IMR-90 (cell line): ENCODE results near the gene ZNF862.

Source experiments
- CEBPB ChIP-seq: IDR thresholded peaks from 2 replicates; pipeline ENCODE4 v1.6.1; 2012; ENCODE audit warnings: low read depth, low read length, improper control_type of control experiment
- CHD1 ChIP-seq: IDR thresholded peaks from 2 replicates; pipeline ENCODE4 v1.6.1; 2012; ENCODE audit warnings: low read depth, low read length, improper control_type of control experiment
- FOS ChIP-seq: fragments of 150-350 bp; IDR thresholded peaks from 2 replicates; pipeline ENCODE4 v1.6.1; 2016; ENCODE audit warnings: low read depth, low read length
- MXI1 ChIP-seq: IDR thresholded peaks from 2 replicates; pipeline ENCODE4 v1.6.1; 2012; ENCODE audit warnings: low read depth, mild to moderate bottlenecking, low read length, moderate library complexity, borderline replicate concordance
- NFE2L2 ChIP-seq: fragments of 150-350 bp; IDR thresholded peaks from 2 replicates; pipeline ENCODE4 v1.6.1; 2016; ENCODE audit warnings: low read depth, mild to moderate bottlenecking, low read length
- POLR2A ChIP-seq: IDR thresholded peaks from 2 replicates; pipeline ENCODE4 v1.6.1; 2012; ENCODE audit warnings: mild to moderate bottlenecking, low read depth, low read length
- RAD21 ChIP-seq: IDR thresholded peaks from 2 replicates; pipeline ENCODE4 v1.6.1; 2012; ENCODE audit warnings: low read length, improper control_type of control experiment
- RCOR1 ChIP-seq: IDR thresholded peaks from 2 replicates; pipeline ENCODE4 v1.6.1; 2012; ENCODE audit warnings: mild to moderate bottlenecking, low read length, improper control_type of control experiment; ENCODE audit not compliant: insufficient replicate concordance
- SMC3 ChIP-seq: fragments of 150-350 bp; IDR thresholded peaks from 2 replicates; pipeline ENCODE4 v1.6.1; 2016; ENCODE audit warnings: low read depth, mild to moderate bottlenecking, antibody characterized with exemption, low read length, moderate library complexity
- TF ChIP-seq, protein P1 (sequence below): conservative IDR thresholded peaks from 2 replicates; pipeline ENCODE4 v1.5.1; 2012; ENCODE audit warnings: mild to moderate bottlenecking, low read depth, low read length, improper control_type of control experiment
- TF ChIP-seq, protein P2 (sequence below): fragments of 150-350 bp; IDR thresholded peaks from 2 replicates; pipeline ENCODE4 v1.6.1; 2017; ENCODE audit warnings: mild to moderate bottlenecking, antibody characterized with exemption, low read length, low read depth

DNA sequence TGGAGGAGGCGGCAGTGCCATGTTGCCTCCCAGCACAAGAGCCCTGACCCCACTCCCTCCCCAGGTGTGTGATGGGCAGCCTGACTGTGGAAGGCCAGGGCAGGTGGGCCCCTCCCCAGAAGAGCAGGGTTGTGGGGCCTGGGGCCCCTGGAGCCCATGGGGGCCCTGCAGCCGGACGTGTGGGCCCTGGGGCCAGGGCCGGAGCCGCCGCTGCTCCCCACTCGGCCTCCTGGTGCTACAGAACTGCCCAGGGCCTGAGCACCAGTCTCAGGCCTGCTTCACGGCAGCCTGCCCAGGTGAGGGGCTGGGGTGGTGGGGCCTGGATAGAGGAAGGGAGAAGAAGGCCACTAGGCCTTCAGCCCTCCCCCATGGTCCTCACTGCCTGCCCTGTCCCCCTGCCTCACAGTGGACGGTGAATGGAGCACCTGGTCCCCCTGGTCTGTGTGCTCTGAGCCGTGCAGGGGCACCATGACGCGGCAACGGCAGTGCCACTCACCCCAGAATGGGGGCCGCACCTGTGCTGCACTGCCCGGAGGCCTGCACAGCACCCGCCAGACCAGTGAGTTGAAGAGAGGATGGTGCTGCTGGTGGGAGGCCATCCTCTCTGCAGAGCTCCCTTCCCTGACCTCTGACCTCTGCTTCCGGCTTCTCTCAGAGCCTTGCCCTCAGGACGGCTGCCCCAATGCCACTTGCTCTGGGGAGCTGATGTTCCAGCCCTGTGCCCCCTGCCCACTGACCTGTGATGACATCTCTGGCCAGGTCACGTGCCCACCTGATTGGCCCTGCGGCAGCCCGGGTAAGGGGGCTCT lies 46.6 kb upstream of the ZNF862 start:
- no peak for TF ChIP-seq CEBPB
- TF ChIP-seq, protein P1, sequence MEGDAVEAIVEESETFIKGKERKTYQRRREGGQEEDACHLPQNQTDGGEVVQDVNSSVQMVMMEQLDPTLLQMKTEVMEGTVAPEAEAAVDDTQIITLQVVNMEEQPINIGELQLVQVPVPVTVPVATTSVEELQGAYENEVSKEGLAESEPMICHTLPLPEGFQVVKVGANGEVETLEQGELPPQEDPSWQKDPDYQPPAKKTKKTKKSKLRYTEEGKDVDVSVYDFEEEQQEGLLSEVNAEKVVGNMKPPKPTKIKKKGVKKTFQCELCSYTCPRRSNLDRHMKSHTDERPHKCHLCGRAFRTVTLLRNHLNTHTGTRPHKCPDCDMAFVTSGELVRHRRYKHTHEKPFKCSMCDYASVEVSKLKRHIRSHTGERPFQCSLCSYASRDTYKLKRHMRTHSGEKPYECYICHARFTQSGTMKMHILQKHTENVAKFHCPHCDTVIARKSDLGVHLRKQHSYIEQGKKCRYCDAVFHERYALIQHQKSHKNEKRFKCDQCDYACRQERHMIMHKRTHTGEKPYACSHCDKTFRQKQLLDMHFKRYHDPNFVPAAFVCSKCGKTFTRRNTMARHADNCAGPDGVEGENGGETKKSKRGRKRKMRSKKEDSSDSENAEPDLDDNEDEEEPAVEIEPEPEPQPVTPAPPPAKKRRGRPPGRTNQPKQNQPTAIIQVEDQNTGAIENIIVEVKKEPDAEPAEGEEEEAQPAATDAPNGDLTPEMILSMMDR = no peak
- TF ChIP-seq, protein P2, sequence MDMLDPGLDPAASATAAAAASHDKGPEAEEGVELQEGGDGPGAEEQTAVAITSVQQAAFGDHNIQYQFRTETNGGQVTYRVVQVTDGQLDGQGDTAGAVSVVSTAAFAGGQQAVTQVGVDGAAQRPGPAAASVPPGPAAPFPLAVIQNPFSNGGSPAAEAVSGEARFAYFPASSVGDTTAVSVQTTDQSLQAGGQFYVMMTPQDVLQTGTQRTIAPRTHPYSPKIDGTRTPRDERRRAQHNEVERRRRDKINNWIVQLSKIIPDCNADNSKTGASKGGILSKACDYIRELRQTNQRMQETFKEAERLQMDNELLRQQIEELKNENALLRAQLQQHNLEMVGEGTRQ = no peak
- no peak for TF ChIP-seq FOS
- TF ChIP-seq POLR2A = no peak
- no peak for TF ChIP-seq CHD1
- TF ChIP-seq RAD21 = no peak
- no peak for TF ChIP-seq NFE2L2
- no peak for TF ChIP-seq RCOR1
- TF ChIP-seq SMC3 = no peak
- no peak for TF ChIP-seq MXI1
